Measurements from ENCODE around the gene GGT5.

The GGT5 gene

GRCh38 chr22:24225951-24226350, 18.9 kb downstream of the GGT5 start:
- TF ChIP-seq CTCF (IDR thresholded peaks at IDR 0.05; ENCODE audit: low read depth, low read length, missing control alignments), result no peak
- no peak overlapping the region for H3K4me3 ChIP-seq (ENCODE audit: low read depth, low read length)
- no peak for DNase-seq (ENCODE audit: low read depth)

GRCh38 chr22:24225044-24225601, 19.8 kb downstream of the GGT5 start:
- TF ChIP-seq CTCF (IDR thresholded peaks at IDR 0.05; ENCODE audit: low read depth, low read length, missing control alignments), result no peak
- DNase-seq (ENCODE audit: low read depth), result no peak
- no peak overlapping the region for H3K4me3 ChIP-seq (ENCODE audit: low read depth, low read length)

GRCh38 chr22:24224468-24224867, 20.4 kb downstream of the GGT5 start:
- no peak overlapping the region for H3K4me3 ChIP-seq (ENCODE audit: low read depth, low read length)
- no peak for DNase-seq (ENCODE audit: low read depth)
- no peak for TF ChIP-seq CTCF (IDR thresholded peaks at IDR 0.05; ENCODE audit: low read depth, low read length, missing control alignments)

GRCh38 chr22:24219750-24220149, 25.1 kb downstream of the GGT5 start:
- H3K4me3 ChIP-seq (ENCODE audit: low read depth, low read length), result no peak overlapping the region
- no peak for TF ChIP-seq CTCF (IDR thresholded peaks at IDR 0.05; ENCODE audit: low read depth, low read length, missing control alignments)
- DNase-seq (ENCODE audit: low read depth), result no peak

GRCh38 chr22:24217384-24217783, 27.5 kb downstream of the GGT5 start:
- H3K4me3 ChIP-seq (ENCODE audit: low read depth, low read length), result no peak overlapping the region
- no peak for DNase-seq (ENCODE audit: low read depth)
- no peak for TF ChIP-seq CTCF (IDR thresholded peaks at IDR 0.05; ENCODE audit: low read depth, low read length, missing control alignments)

- H3K4me3 ChIP-seq (ENCODE audit: low read depth, low read length), result no peak overlapping the region
- TF ChIP-seq CTCF (IDR thresholded peaks at IDR 0.05; ENCODE audit: low read depth, low read length, missing control alignments), result no peak
- DNase-seq (ENCODE audit: low read depth), result no peak
Observed at GRCh38 chr22:24216541-24217209, 28.2 kb downstream of the GGT5 start.

Measured in GM12864 (cell line).